ENCODE results near the gene DSCAM.

- TF ChIP-seq CTCF (IDR thresholded peaks at IDR 0.05) (no peak), POLR2A (IDR thresholded peaks at IDR 0.05) (no peak)
Measured at GRCh38 chr21:40546647-40547046, 300.3 kb downstream of the DSCAM start.
